ENCODE data around the gene ZNF681.
"Not testable (repeated sequence)": the region's sequence is repeated elsewhere in the genome, so short reads cannot be mapped to it uniquely, and the experiment has no call there.

Gene ZNF681

GRCh38 chr19:23758187-23759074 is at the start of gene ZNF681:
TSS of gene ZNF681 (minus strand) at chr19:23758891. CDS start at chr19:23758749, 142 bp downstream.
- DNase-seq = peak; percentile 89

GRCh38 chr19:23804676-23805075 is 46.0 kb upstream of the ZNF681 start:
- no peak for DNase-seq

- no peak for DNase-seq
Measured at GRCh38 chr19:23802290-23802689, 43.6 kb upstream of the ZNF681 start.

- no peak for DNase-seq
Measured at GRCh38 chr19:23801803-23802202, 43.1 kb upstream of the ZNF681 start.

- DNase-seq = no peak
Measured at GRCh38 chr19:23800868-23801267, 42.2 kb upstream of the ZNF681 start.

- no peak for DNase-seq
Measured at GRCh38 chr19:23800271-23800670, 41.6 kb upstream of the ZNF681 start.

- peak; percentile 64 for DNase-seq
Measured at GRCh38 chr19:23799321-23799720, 40.6 kb upstream of the ZNF681 start.

GRCh38 chr19:23795462-23795861 is 36.8 kb upstream of the ZNF681 start:
- DNase-seq = no peak

GRCh38 chr19:23792784-23793183 is 34.1 kb upstream of the ZNF681 start:
- no peak for DNase-seq

GRCh38 chr19:23790641-23791488 is 32.2 kb upstream of the ZNF681 start:
- no peak for DNase-seq

GRCh38 chr19:23789246-23789645 is 30.6 kb upstream of the ZNF681 start:
- no peak for DNase-seq

GRCh38 chr19:23788411-23788810 is 29.7 kb upstream of the ZNF681 start:
- no peak for DNase-seq

- DNase-seq = no peak
Measured at GRCh38 chr19:23787106-23787505, 28.4 kb upstream of the ZNF681 start.

GRCh38 chr19:23785982-23786381 is 27.3 kb upstream of the ZNF681 start:
- DNase-seq = no peak

GRCh38 chr19:23784274-23784673 is 25.6 kb upstream of the ZNF681 start:
- no peak for DNase-seq

- no peak for DNase-seq
Measured at GRCh38 chr19:23783636-23784035, 24.9 kb upstream of the ZNF681 start.

GRCh38 chr19:23779645-23780044 is 21.0 kb upstream of the ZNF681 start:
- no peak for DNase-seq

- no peak for DNase-seq
Measured at GRCh38 chr19:23778566-23778965, 19.9 kb upstream of the ZNF681 start.

GRCh38 chr19:23778036-23778435 is 19.3 kb upstream of the ZNF681 start:
- DNase-seq = not testable (repeated sequence)

GRCh38 chr19:23777216-23777615 is 18.5 kb upstream of the ZNF681 start:
- DNase-seq = no peak

- no peak for DNase-seq
Measured at GRCh38 chr19:23776507-23777205, 18.0 kb upstream of the ZNF681 start.

GRCh38 chr19:23774524-23774971 is 15.9 kb upstream of the ZNF681 start:
- no peak for DNase-seq

- no peak for DNase-seq
Measured at GRCh38 chr19:23774106-23774505, 15.4 kb upstream of the ZNF681 start.
